Measurements from ENCODE around the gene SMYD2. TPM values are rescaled to one million over a fixed set of nuclear protein-coding genes. Genes with fewer than 3 reads are reported as not detected.

Gene SMYD2
- total RNA-seq, 2 experiments from 2014 or later: 17.1 to 17.6 TPM

GRCh38 chr1:214370615-214371014, 89.7 kb downstream of the SMYD2 start:
- TF ChIP-seq CTCF (IDR thresholded peaks at IDR 0.05): no peak

GRCh38 chr1:214372092-214372491, 91.1 kb downstream of the SMYD2 start:
- Histone ChIP-seq H3K4me3 (ENCODE audit: low read length) (no peak overlapping the region), H3K36me3 (ENCODE audit: insufficient read depth, low read length) (no peaks in the 10 kb centered on the region), H3K4me1 (ENCODE audit: insufficient read depth, low read length) (no peaks in the 10 kb centered on the region), H3K27me3 (ENCODE audit: control insufficient read depth in 1 of 2, insufficient read depth in 2 of 2, low read length in 2 of 2) (no peaks in the 10 kb centered on the region), H3K9me3 (ENCODE audit: control insufficient read depth in 1 of 2, insufficient read depth in 1 of 2, low read length in 2 of 2) (peaks cover 0 to 4% of the 10 kb centered on the region in 2 experiments), H3K27ac (ENCODE audit: low read depth in 1 of 2, low read length in 2 of 2) (no peak overlapping the region)
- DNase-seq (no peak), ATAC-seq (ENCODE audit: poor library complexity) (no peak)
- no peaks in the 10 kb centered on the region for H3K9me3 Mint-ChIP-seq
- H3K4me1 Mint-ChIP-seq (ENCODE audit: low read depth): no peaks in the 10 kb centered on the region
- H3K27me3 Mint-ChIP-seq: peaks cover 14% of the 10 kb centered on the region
- CTCF ChIA-PET: no interaction called here
- no peak overlapping the region for H3K4me3 Mint-ChIP-seq
- intact Hi-C loops (cut with DNase I, micrococcal nuclease): no loop called here
- no peaks in the 10 kb centered on the region for H3K36me3 Mint-ChIP-seq (ENCODE audit: low read depth)
- H3K27ac Mint-ChIP-seq: no peak overlapping the region
- no peak for TF ChIP-seq CTCF (IDR thresholded peaks at IDR 0.05)
- POLR2A ChIA-PET: no interaction called here

More at GRCh38 chr1:214370615-214371014, 89.7 kb downstream of the SMYD2 start:
- H3K9me3 Mint-ChIP-seq: no peaks in the 10 kb centered on the region
- H3K27me3 Mint-ChIP-seq: peaks cover 21% of the 10 kb centered on the region
- H3K4me3 ChIP-seq (ENCODE audit: low read length): no peak overlapping the region
- H3K27ac ChIP-seq (ENCODE audit: low read depth in 1 of 2, low read length in 2 of 2): no peak overlapping the region
- POLR2A ChIA-PET: no interaction called here
- no peaks in the 10 kb centered on the region for H3K27me3 ChIP-seq (ENCODE audit: control insufficient read depth in 1 of 2, insufficient read depth in 2 of 2, low read length in 2 of 2)
- DNase-seq: no peak
- H3K4me3 Mint-ChIP-seq: no peak overlapping the region
- ATAC-seq (ENCODE audit: poor library complexity): no peak
- peaks cover 0 to 4% of the 10 kb centered on the region in 2 experiments for H3K9me3 ChIP-seq (ENCODE audit: control insufficient read depth in 1 of 2, insufficient read depth in 1 of 2, low read length in 2 of 2)
- H3K36me3 Mint-ChIP-seq (ENCODE audit: low read depth): no peaks in the 10 kb centered on the region
- H3K36me3 ChIP-seq (ENCODE audit: insufficient read depth, low read length): no peaks in the 10 kb centered on the region
- H3K4me1 Mint-ChIP-seq (ENCODE audit: low read depth): no peaks in the 10 kb centered on the region
- no peak overlapping the region for H3K27ac Mint-ChIP-seq
- no peaks in the 10 kb centered on the region for H3K4me1 ChIP-seq (ENCODE audit: insufficient read depth, low read length)
- CTCF ChIA-PET: no interaction called here
- intact Hi-C loops (cut with DNase I, micrococcal nuclease): no loop called here

- H3K4me3 ChIP-seq (ENCODE audit: low read length): no peak overlapping the region
- CTCF ChIA-PET: no interaction called here
- Mint-ChIP-seq H3K27me3 (no peaks in the 10 kb centered on the region), H3K4me1 (ENCODE audit: low read depth) (no peaks in the 10 kb centered on the region), H3K36me3 (ENCODE audit: low read depth) (no peaks in the 10 kb centered on the region), H3K9me3 (no peaks in the 10 kb centered on the region), H3K4me3 (no peak overlapping the region), H3K27ac (no peak overlapping the region)
- no peaks in the 10 kb centered on the region for H3K4me1 ChIP-seq (ENCODE audit: insufficient read depth, low read length)
- no peak overlapping the region for H3K27ac ChIP-seq (ENCODE audit: low read depth in 1 of 2, low read length in 2 of 2)
- POLR2A ChIA-PET: no interaction called here
- H3K27me3 ChIP-seq (ENCODE audit: control insufficient read depth in 1 of 2, insufficient read depth in 2 of 2, low read length in 2 of 2): no peaks in the 10 kb centered on the region
- no peak for TF ChIP-seq CTCF (IDR thresholded peaks at IDR 0.05)
- DNase-seq (no peak), ATAC-seq (ENCODE audit: poor library complexity) (no peak)
- intact Hi-C loops (cut with DNase I, micrococcal nuclease): no loop called here
- H3K36me3 ChIP-seq (ENCODE audit: insufficient read depth, low read length): no peaks in the 10 kb centered on the region
- no peaks in the 10 kb centered on the region for H3K9me3 ChIP-seq (ENCODE audit: control insufficient read depth in 1 of 2, insufficient read depth in 1 of 2, low read length in 2 of 2)
These were observed 96.5 kb downstream of the SMYD2 start for GRCh38 chr1:214377485-214377884.
